IMR-90 (cell line): ENCODE results near the gene MIPEP. TPM values are rescaled to one million over a fixed set of nuclear protein-coding genes. Genes with fewer than 3 reads are reported as not detected.

ENCODE experiments used
- ATAC-seq: fragments of 200-7000 bp; cut with Tn5 transposase; 2 replicates; pipeline ENCODE4 v1.9.1; 2020; ENCODE audit warnings: low read depth, mild to moderate bottlenecking, moderate library complexity
- BruUV-seq: library from RNA; stranded (reverse); fragments of 400-500 nt; replicated peaks from 2 replicates; lab custom pipeline; 2021; lab: Mats Ljungman, UMichigan
- CTCF ChIA-PET: fragments of 300-600 bp; formaldehyde crosslinking; extraction: SDS; loops from one replicate; lab custom pipeline; 2021; ENCODE audit warnings: antibody characterized with exemption; lab: Yijun Ruan, JAX
- POLR2A ChIA-PET: fragments of 300-600 bp; sonication (Branson Sonifier 250); formaldehyde crosslinking; loops from one replicate; lab custom pipeline; 2022; ENCODE audit warnings: antibody characterized with exemption; ENCODE audit not compliant: unreplicated experiment; lab: Charles Lee
- DNase-seq: peaks from one replicate; pipeline ENCODE4 v3.0.0; 2013
- H2AFZ ChIP-seq: replicated peaks from 2 replicates; pipeline ENCODE3; 2013; ENCODE audit warnings: low read length, mild to moderate bottlenecking; ENCODE audit not compliant: poor library complexity
- H2AK5ac ChIP-seq: 2 replicates; pipeline ENCODE4 v1.6.1; 2013; ENCODE audit warnings: low read depth, low read length, inconsistent platforms
- H2AK9ac ChIP-seq: replicated peaks from 2 replicates; pipeline ENCODE3; 2013; ENCODE audit warnings: mild to moderate bottlenecking, low read depth, low read length, moderate library complexity; ENCODE audit not compliant: poor library complexity
- H2BK120ac ChIP-seq: 2 replicates; pipeline ENCODE4 v1.6.1; 2013; ENCODE audit warnings: low read depth, low read length, inconsistent platforms
- H2BK15ac ChIP-seq: 3 replicates; pipeline ENCODE4 v1.6.1; 2013; ENCODE audit warnings: low read depth, low read length, inconsistent platforms
- H2BK20ac ChIP-seq: 2 replicates; pipeline ENCODE4 v1.6.1; 2013; ENCODE audit warnings: low read depth, mild to moderate bottlenecking, inconsistent platforms, low read length, moderate library complexity
- H2BK5ac ChIP-seq: 2 replicates; pipeline ENCODE4 v1.6.1; 2013; ENCODE audit warnings: mild to moderate bottlenecking, low read depth, low read length, inconsistent platforms; ENCODE audit not compliant: poor library complexity, severe bottlenecking
- H3K14ac ChIP-seq: replicated peaks from 2 replicates; pipeline ENCODE4 v1.6.1; 2013; ENCODE audit warnings: low read depth, low read length, inconsistent platforms
- H3K18ac ChIP-seq: 2 replicates; pipeline ENCODE4 v1.6.1; 2013; ENCODE audit warnings: low read depth, low read length, control low read depth
- H3K23ac ChIP-seq: 2 replicates; pipeline ENCODE4 v1.6.1; 2013; ENCODE audit warnings: low read depth, low read length, inconsistent platforms
- H3K27ac ChIP-seq: 2 replicates; pipeline ENCODE4 v1.5.1; 2013; ENCODE audit warnings: mild to moderate bottlenecking, control low read depth, low read length; ENCODE audit not compliant: insufficient read depth
- H3K27me3 ChIP-seq: 2 replicates; pipeline ENCODE4 v1.6.1; 2013; ENCODE audit warnings: low read length; ENCODE audit not compliant: control insufficient read depth, insufficient read depth
- H3K36me3 ChIP-seq: 2 replicates; pipeline ENCODE4 v1.6.1; 2013; ENCODE audit warnings: low read length, mixed read lengths; ENCODE audit not compliant: control insufficient read depth, insufficient read depth
- H3K4ac ChIP-seq: 2 replicates; pipeline ENCODE4 v1.6.1; 2013; ENCODE audit warnings: low read depth, low read length, inconsistent platforms
- H3K4me1 ChIP-seq: 2 replicates; pipeline ENCODE4 v1.6.1; 2013; ENCODE audit warnings: low read length, mixed read lengths; ENCODE audit not compliant: control insufficient read depth, insufficient read depth
- H3K4me2 ChIP-seq: 2 replicates; pipeline ENCODE4 v1.6.1; 2013; ENCODE audit warnings: low read depth, mild to moderate bottlenecking, control low read depth, low read length, moderate library complexity
- H3K4me3 ChIP-seq: 2 replicates; pipeline ENCODE4 v1.5.1; 2013; ENCODE audit warnings: low read depth, mild to moderate bottlenecking, control low read depth, low read length, moderate library complexity; ENCODE audit not compliant: insufficient read depth
- H3K56ac ChIP-seq: 2 replicates; pipeline ENCODE4 v1.6.1; 2013; ENCODE audit warnings: low read length, inconsistent platforms; ENCODE audit not compliant: insufficient read depth; ENCODE audit errors: extremely low read depth
- H3K79me1 ChIP-seq, 2 experiments: 2 replicates each; pipeline ENCODE4 v1.6.1; 2013; ENCODE audit warnings: low read length in 2 of 2, inconsistent platforms in 1 of 2, low read depth in 1 of 2
- H3K9ac ChIP-seq: 2 replicates; pipeline ENCODE4 v1.6.1; 2013; ENCODE audit warnings: low read depth, low read length, control low read depth
- H3K9me1 ChIP-seq: 2 replicates; pipeline ENCODE4 v1.6.1; 2013; ENCODE audit warnings: low read length, inconsistent platforms; ENCODE audit not compliant: insufficient read depth
- H3K9me3 ChIP-seq: 2 replicates; pipeline ENCODE4 v1.6.1; 2013; ENCODE audit warnings: low read length; ENCODE audit not compliant: control insufficient read depth, insufficient read depth
- H4K20me1 ChIP-seq: 2 replicates; pipeline ENCODE4 v1.6.1; 2013; ENCODE audit warnings: low read length, inconsistent platforms; ENCODE audit not compliant: insufficient read depth
- H4K5ac ChIP-seq: 2 replicates; pipeline ENCODE4 v1.6.1; 2013; ENCODE audit warnings: mild to moderate bottlenecking, low read depth, low read length, control low read depth
- H4K8ac ChIP-seq, 2 experiments: 2 replicates each; pipeline ENCODE4 v1.6.1; 2013; ENCODE audit warnings: low read depth in 2 of 2, low read length in 2 of 2, control low read depth in 1 of 2, inconsistent platforms in 1 of 2
- H4K91ac ChIP-seq: 2 replicates; pipeline ENCODE4 v1.6.1; 2013; ENCODE audit warnings: low read depth, low read length, inconsistent platforms; ENCODE audit not compliant: insufficient read depth
- BHLHE40 ChIP-seq: fragments of 150-350 bp; IDR thresholded peaks from 2 replicates; pipeline ENCODE4 v1.6.1; 2016; ENCODE audit warnings: mild to moderate bottlenecking, low read depth, low read length
- MAFK ChIP-seq: IDR thresholded peaks from 2 replicates; pipeline ENCODE4 v1.6.1; 2012; ENCODE audit warnings: low read depth, low read length, improper control_type of control experiment
- MAZ ChIP-seq: IDR thresholded peaks from 2 replicates; pipeline ENCODE4 v1.6.1; 2012; ENCODE audit warnings: low read depth, mild to moderate bottlenecking, low read length, improper control_type of control experiment, moderate library complexity, borderline replicate concordance
- MXI1 ChIP-seq: IDR thresholded peaks from 2 replicates; pipeline ENCODE4 v1.6.1; 2012; ENCODE audit warnings: low read depth, mild to moderate bottlenecking, low read length, moderate library complexity, borderline replicate concordance
- POLR2A ChIP-seq: IDR thresholded peaks from 2 replicates; pipeline ENCODE4 v1.6.1; 2012; ENCODE audit warnings: mild to moderate bottlenecking, low read depth, low read length
- RAD21 ChIP-seq: IDR thresholded peaks from 2 replicates; pipeline ENCODE4 v1.6.1; 2012; ENCODE audit warnings: low read length, improper control_type of control experiment
- RFX5 ChIP-seq: IDR thresholded peaks from 2 replicates; pipeline ENCODE4 v1.8.0; 2012; ENCODE audit warnings: low read depth, mild to moderate bottlenecking, low read length, moderate library complexity
- SMC3 ChIP-seq: fragments of 150-350 bp; IDR thresholded peaks from 2 replicates; pipeline ENCODE4 v1.6.1; 2016; ENCODE audit warnings: low read depth, mild to moderate bottlenecking, antibody characterized with exemption, low read length, moderate library complexity
- USF2 ChIP-seq: fragments of 150-350 bp; IDR thresholded peaks from 2 replicates; pipeline ENCODE4 v1.6.1; 2017; ENCODE audit warnings: mild to moderate bottlenecking, antibody characterized with exemption, low read length, low read depth
- WGBS, 2 experiments: methylation state at CpG; one replicate each; pipeline versions ENCODE4 v1.1.5 to v1.1.7; 2013; ENCODE audit warnings: missing lambda C conversion rate in 2 of 2; ENCODE audit not compliant: insufficient read length in 1 of 2; ENCODE audit errors: extremely low coverage in 2 of 2; 5-methylcytosine and 5-hydroxymethylcytosine counted together
- dilution Hi-C: fragments of 300-500 bp; cut with HindIII; formaldehyde crosslinking; loops from one replicate; pipeline ENCODE4 v1.14.3; 2018; ENCODE audit warnings: low sequenced_read_pairs; ENCODE audit not compliant: unreplicated experiment
- in situ Hi-C: fragments of 300-500 bp; cut with MboI; formaldehyde crosslinking; loops from 3 replicates; pipeline ENCODE4 v1.14.3; 2019; ENCODE audit warnings: low sequenced_read_pairs, inconsistent platforms, mixed read lengths
- intact Hi-C: fragments of 100-400 bp; cut with micrococcal nuclease; formaldehyde crosslinking; loops from 2 replicates; pipeline ENCODE4 v1.10.0; 2022
- polyA plus RNA-seq, 3 experiments: library from polyadenylated mRNA; depleted of rRNA; stranded (reverse); fragments of >200 nt; gene quantifications; 2 replicates each; pipeline ENCODE4 v1.2.3, GENCODE V29; 2012; ENCODE audit warnings: low replicate concordance in 1 of 3
- total RNA-seq: library from RNA; depleted of rRNA; stranded (reverse); fragments of >200 nt; gene quantifications from 2 replicates; pipeline ENCODE4 v1.2.3, GENCODE V29; 2012
- TF ChIP-seq, protein P1 (sequence below): fragments of 150-350 bp; IDR thresholded peaks from 2 replicates; pipeline ENCODE4 v1.6.1; 2016; ENCODE audit warnings: low read depth, mild to moderate bottlenecking, low read length, moderate library complexity, borderline replicate concordance

The MIPEP gene
- total and polyA plus RNA-seq, 2 of the 4 experiments (the other 2 are of a cell fraction) = 15.0 to 21.5 TPM

DNA sequence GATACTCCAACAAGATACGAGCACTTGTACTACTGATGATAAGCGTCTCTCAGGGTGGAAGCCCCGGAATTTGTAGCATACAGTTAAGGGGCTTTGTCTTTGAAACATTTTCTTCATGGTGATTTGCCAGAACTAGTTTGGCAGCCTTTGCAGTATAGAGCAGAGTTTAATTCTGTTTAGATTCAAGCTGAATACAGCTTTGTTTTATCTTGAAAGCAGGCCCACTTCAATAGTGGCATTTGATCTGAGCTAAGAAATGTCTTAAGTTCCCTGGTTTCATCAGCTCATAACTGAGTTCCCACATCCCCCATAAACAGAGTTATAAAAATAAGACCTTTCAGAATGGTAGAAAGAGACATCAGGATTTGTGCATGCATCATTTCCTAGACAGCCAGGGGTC lies 125.9 kb downstream of the MIPEP start:
- no peaks in the 10 kb centered on the region for H3K9me3 ChIP-seq
- ATAC-seq = peak; percentile 35; the same call in 1 of the 2 replicates
- H4K8ac ChIP-seq = no peak overlapping the region; a peak in 1 of 4 replicates
- H2AFZ ChIP-seq = no peak overlapping the region
- no peaks in the 10 kb centered on the region; the same call in 1 of the 2 replicates for H3K36me3 ChIP-seq
- peaks cover 9% of the 10 kb centered on the region for H3K4me1 ChIP-seq
- H3K23ac ChIP-seq = no peak overlapping the region
- H3K4ac ChIP-seq = no peak overlapping the region
- H3K27me3 ChIP-seq = no peaks in the 10 kb centered on the region
- no TSS peak for BruUV-seq
- H3K9me1 ChIP-seq = no peaks in the 10 kb centered on the region
- H3K14ac ChIP-seq = no peak overlapping the region
- no peak overlapping the region for H3K4me3 ChIP-seq
- H2BK15ac ChIP-seq = no peak overlapping the region
- ChIA-PET CTCF (no interaction called here), POLR2A (no interaction called here)
- no peak overlapping the region for H3K56ac ChIP-seq
- TF ChIP-seq RFX5 (no peak), MAZ (no peak), SMC3 (no peak), USF2 (no peak), POLR2A (no peak), MXI1 (no peak), RAD21 (no peak), BHLHE40 (no peak), MAFK (no peak)
- TF ChIP-seq, protein P1, sequence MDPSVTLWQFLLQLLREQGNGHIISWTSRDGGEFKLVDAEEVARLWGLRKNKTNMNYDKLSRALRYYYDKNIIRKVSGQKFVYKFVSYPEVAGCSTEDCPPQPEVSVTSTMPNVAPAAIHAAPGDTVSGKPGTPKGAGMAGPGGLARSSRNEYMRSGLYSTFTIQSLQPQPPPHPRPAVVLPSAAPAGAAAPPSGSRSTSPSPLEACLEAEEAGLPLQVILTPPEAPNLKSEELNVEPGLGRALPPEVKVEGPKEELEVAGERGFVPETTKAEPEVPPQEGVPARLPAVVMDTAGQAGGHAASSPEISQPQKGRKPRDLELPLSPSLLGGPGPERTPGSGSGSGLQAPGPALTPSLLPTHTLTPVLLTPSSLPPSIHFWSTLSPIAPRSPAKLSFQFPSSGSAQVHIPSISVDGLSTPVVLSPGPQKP = no peak
- no CpG with 5 or more reads among the region's 3 CpGs for WGBS, 2 experiments
- peak overlapping the region; percentile 86 for H4K5ac ChIP-seq
- no peak overlapping the region for H3K4me2 ChIP-seq
- H2BK5ac ChIP-seq = no peak overlapping the region
- no peak overlapping the region; the same call in 1 of the 2 replicates for H2BK20ac ChIP-seq
- H2BK120ac ChIP-seq = no peak overlapping the region
- no peaks in the 10 kb centered on the region for H3K79me1 ChIP-seq
- no peak for DNase-seq
- peak overlapping the region; percentile 44 for H3K18ac ChIP-seq
- H4K91ac ChIP-seq = no peak overlapping the region
- H2AK9ac ChIP-seq = no peak overlapping the region
- H3K27ac ChIP-seq = peak overlapping the region; percentile 65; the same call in 1 of the 2 replicates
- in situ Hi-C loops = no loop called here
- H4K20me1 ChIP-seq = no peaks in the 10 kb centered on the region
- intact Hi-C loops = no loop called here
- no peak overlapping the region; the same call in 1 of the 2 replicates for H3K9ac ChIP-seq
- dilution Hi-C loops = no loop called here
- H2AK5ac ChIP-seq = no peak overlapping the region
